ENCODE results near the gene RFC2.

GRCh38 chr7:74182453-74183090 is 71.6 kb downstream of the RFC2 start:
- TF ChIP-seq FOXM1 (IDR thresholded peaks at IDR 0.05; ENCODE audit: low read depth) (no peak), CTCF (IDR thresholded peaks at IDR 0.05) (no peak), NFIC (IDR thresholded peaks at IDR 0.05; ENCODE audit: borderline replicate concordance) (no peak), POLR2AphosphoS5 (IDR thresholded peaks at IDR 0.05; ENCODE audit: low read depth, low read length) (no peak), RFX5 (IDR thresholded peaks at IDR 0.05; ENCODE audit: low read length) (no peak), REST (IDR thresholded peaks at IDR 0.05; ENCODE audit: low read depth, low read length) (no peak), RCOR1 (IDR thresholded peaks at IDR 0.05; ENCODE audit: low read length) (no peak), IRF3 (IDR thresholded peaks at IDR 0.05; ENCODE audit: low read depth, low read length) (no peak), TAF1 (IDR thresholded peaks at IDR 0.05; ENCODE audit: borderline replicate concordance, low read depth, low read length) (no peak), FOSL2 (IDR thresholded peaks at IDR 0.05; ENCODE audit: borderline replicate concordance, low read depth) (no peak), YY1 (IDR thresholded peaks at IDR 0.05; ENCODE audit: low read depth) (no peak), TEAD4 (IDR thresholded peaks at IDR 0.05; ENCODE audit: borderline replicate concordance, insufficient read depth) (no peak), MXI1 (IDR thresholded peaks at IDR 0.05; ENCODE audit: low read depth, low read length) (no peak)
